ENCODE measurements around the gene ZIC2. TPM values are rescaled to one million over a fixed set of nuclear protein-coding genes. Genes with fewer than 3 reads are reported as not detected.

ZIC2 gene
- total RNA-seq, 4 donors from 2014 or later: not detected

DNA sequence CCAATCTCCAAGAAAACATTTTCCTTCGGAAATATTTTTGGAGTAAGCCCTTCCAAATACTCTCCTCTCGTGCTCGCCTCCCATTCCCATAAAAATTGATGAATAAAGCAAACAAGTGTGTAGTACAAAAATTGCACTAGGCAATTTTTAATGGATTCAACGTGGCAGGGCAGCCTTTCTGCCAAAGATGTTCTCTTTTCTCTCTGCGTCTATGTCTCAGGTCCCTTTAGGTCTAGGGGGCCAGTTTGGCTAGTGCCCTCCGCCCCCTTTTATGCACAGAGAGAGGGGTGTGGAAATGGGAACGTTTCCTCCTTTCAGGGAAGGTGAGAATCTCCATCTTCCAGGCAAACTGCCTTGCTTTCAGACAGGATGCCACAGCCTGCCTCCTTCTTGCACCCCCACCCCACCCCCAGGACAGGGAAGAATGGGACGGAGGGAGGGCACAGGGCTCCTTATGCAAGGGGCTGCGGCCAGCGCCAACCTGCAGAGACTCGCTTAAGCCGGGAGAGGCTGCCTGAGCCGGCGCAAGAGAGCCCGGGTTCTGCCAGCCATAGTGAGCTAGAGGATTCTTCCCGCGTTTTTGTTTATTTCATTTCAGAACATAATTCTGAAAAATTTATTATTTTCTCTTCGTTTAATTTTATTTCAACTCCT, 2.7 kb upstream of the ZIC2 start:
- peak in 1 of 2 donors; percentile 50 for DNase-seq (ENCODE audit: low spot score in 2 of 2)
- Histone ChIP-seq H3K9me3 (no peaks in the 10 kb centered on the region), H3K4me1 (peaks cover 51% of the 10 kb centered on the region), H3K27ac (no peak overlapping the region), H3K4me3 (no peak overlapping the region), H3K27me3 (peaks cover 100% of the 10 kb centered on the region), H3K36me3 (no peaks in the 10 kb centered on the region)
- TF ChIP-seq POLR2AphosphoS5 (IDR thresholded peaks at IDR 0.05) (no peak), POLR2A (IDR thresholded peaks at IDR 0.05) (no peak), EP300 (IDR thresholded peaks at IDR 0.05) (no peak)
- TF ChIP-seq, protein P1, sequence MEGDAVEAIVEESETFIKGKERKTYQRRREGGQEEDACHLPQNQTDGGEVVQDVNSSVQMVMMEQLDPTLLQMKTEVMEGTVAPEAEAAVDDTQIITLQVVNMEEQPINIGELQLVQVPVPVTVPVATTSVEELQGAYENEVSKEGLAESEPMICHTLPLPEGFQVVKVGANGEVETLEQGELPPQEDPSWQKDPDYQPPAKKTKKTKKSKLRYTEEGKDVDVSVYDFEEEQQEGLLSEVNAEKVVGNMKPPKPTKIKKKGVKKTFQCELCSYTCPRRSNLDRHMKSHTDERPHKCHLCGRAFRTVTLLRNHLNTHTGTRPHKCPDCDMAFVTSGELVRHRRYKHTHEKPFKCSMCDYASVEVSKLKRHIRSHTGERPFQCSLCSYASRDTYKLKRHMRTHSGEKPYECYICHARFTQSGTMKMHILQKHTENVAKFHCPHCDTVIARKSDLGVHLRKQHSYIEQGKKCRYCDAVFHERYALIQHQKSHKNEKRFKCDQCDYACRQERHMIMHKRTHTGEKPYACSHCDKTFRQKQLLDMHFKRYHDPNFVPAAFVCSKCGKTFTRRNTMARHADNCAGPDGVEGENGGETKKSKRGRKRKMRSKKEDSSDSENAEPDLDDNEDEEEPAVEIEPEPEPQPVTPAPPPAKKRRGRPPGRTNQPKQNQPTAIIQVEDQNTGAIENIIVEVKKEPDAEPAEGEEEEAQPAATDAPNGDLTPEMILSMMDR (IDR thresholded peaks at IDR 0.05): no peak
- WGBS: 5% methylated on average over 18 of the region's 18 CpGs

GRCh38 chr13:99979453-99980200, 2.0 kb upstream of the ZIC2 start:
- WGBS: 5% methylated on average over 44 of the region's 59 CpGs
- H3K27me3 ChIP-seq: peaks cover 100% of the 10 kb centered on the region
- H3K9me3 ChIP-seq: no peaks in the 10 kb centered on the region
- no peaks in the 10 kb centered on the region for H3K36me3 ChIP-seq
- TF ChIP-seq POLR2A (IDR thresholded peaks at IDR 0.05): no peak
- H3K4me3 ChIP-seq: peak overlapping the region; percentile 61
- no peak overlapping the region for H3K27ac ChIP-seq
- DNase-seq (ENCODE audit: low spot score in 2 of 2): peak; percentile 61 to 75
- peaks cover 53% of the 10 kb centered on the region for H3K4me1 ChIP-seq

DNA sequence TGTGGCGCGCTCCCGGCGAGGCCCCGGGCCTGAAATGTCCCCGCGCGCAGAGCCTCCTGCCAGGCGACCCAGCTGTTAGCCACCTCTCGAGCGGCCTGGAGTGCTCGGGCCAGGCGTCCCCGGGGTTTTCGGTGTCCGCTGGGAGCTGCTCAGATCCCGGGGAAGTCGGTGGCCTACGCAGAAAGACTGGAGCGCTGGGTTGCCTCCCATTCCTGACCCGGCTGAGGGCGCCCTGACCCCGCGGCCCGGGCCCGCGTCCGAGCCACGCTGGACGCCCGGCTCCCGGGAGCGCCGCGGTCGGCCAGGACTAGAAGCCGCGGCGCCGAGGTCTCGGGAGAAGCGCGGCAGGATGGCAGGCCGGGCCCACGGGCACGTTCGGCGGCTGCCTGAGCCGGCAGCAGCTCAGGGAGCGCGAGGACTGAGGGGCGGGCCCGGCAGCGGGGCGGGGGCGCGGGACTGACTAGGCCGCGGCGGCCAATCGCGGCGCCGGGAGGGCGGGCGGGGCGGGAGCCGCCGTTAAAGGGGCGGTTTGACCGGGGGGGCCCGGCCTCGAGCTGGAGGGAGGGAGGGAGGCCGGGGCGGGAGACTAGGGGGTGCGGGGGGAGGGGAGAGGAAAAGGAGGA, 1.3 kb upstream of the ZIC2 start:
- Histone ChIP-seq H3K4me3 (peak overlapping the region; percentile 61), H3K27me3 (peaks cover 100% of the 10 kb centered on the region), H3K27ac (no peak overlapping the region), H3K36me3 (no peaks in the 10 kb centered on the region), H3K4me1 (peaks cover 59% of the 10 kb centered on the region), H3K9me3 (no peaks in the 10 kb centered on the region)
- TF ChIP-seq POLR2A (IDR thresholded peaks at IDR 0.05): no peak
- TF ChIP-seq POLR2AphosphoS5 (IDR thresholded peaks at IDR 0.05): no peak
- TF ChIP-seq, protein P1 (IDR thresholded peaks at IDR 0.05): no peak
- TF ChIP-seq EP300 (IDR thresholded peaks at IDR 0.05): no peak
- under 1% methylated on average over 20 of the region's 76 CpGs for WGBS
- peak; percentile 65 to 77 for DNase-seq (ENCODE audit: low spot score in 2 of 2)

DNA sequence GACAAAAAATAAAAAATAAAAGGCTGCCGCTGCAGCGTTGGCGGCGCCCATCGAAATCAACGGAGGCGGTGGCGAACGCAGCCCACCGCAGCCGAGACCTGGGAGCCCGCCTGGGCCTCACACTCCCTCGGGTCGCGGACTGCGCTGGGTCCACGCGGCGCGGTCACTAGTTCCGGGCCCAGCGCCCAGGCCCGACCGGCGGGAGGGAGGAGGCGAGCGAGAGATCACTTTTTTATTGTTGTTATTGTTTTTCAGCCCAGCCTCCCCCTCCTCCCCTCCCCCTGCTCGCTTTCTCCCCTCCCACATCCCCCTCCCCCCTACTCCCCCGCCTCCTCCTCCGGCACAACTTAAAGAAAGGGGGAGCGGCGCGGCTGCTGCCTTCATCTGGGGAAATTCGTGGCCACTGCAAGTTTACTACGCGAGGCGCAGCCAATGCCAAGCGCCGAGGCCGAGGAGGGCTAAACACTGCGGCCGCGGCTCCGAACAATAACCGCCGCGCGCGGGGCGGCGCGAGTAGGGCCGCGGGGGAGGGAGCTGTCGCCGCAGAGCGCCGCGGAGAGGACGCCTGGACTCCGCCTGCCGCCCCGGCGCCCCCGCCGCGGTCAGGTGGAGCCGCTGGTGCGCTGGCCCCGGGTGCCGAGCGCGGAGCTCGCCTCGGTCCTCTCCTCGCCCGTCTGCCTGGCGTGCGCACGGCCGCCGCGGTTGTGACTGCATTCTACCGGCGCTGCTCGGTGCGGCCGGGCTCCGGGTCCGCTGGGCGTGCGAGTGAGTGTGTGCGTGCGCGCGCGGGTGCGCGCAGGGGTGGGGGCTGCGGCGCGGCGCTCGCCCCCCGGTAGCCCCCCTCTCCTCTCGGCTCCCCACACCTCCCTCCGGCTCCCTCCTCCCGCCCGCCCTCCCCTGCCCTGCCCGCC, 505 bp upstream of the ZIC2 start:
- peaks cover 59% of the 10 kb centered on the region for H3K4me1 ChIP-seq
- peaks cover 100% of the 10 kb centered on the region for H3K27me3 ChIP-seq
- peak overlapping the region; percentile 61 for H3K4me3 ChIP-seq
- no peak for TF ChIP-seq POLR2AphosphoS5 (IDR thresholded peaks at IDR 0.05)
- TF ChIP-seq, protein P1 (IDR thresholded peaks at IDR 0.05): no peak
- TF ChIP-seq EP300 (IDR thresholded peaks at IDR 0.05): no peak
- TF ChIP-seq POLR2A (IDR thresholded peaks at IDR 0.05): no peak
- no peaks in the 10 kb centered on the region for H3K36me3 ChIP-seq
- peak in 1 of 2 donors; percentile 70 for DNase-seq (ENCODE audit: low spot score in 2 of 2)
- no peak overlapping the region for H3K27ac ChIP-seq
- 7% methylated on average over 32 of the region's 110 CpGs for WGBS
- H3K9me3 ChIP-seq: no peaks in the 10 kb centered on the region

DNA sequence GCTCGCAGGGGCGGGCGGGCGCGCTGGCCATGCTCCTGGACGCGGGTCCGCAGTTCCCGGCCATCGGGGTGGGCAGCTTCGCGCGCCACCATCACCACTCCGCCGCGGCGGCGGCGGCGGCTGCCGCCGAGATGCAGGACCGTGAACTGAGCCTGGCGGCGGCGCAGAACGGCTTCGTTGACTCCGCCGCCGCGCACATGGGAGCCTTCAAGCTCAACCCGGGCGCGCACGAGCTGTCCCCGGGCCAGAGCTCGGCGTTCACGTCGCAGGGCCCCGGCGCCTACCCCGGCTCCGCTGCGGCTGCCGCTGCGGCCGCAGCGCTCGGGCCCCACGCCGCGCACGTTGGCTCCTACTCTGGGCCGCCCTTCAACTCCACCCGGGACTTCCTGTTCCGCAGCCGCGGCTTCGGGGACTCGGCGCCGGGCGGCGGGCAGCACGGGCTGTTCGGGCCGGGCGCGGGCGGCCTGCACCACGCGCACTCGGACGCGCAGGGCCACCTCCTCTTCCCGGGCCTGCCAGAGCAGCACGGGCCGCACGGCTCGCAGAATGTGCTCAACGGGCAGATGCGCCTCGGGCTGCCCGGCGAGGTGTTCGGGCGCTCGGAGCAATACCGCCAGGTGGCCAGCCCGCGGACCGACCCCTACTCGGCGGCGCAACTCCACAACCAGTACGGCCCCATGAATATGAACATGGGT, 599 bp downstream of the ZIC2 start:
- WGBS: 4% methylated on average over 22 of the region's 98 CpGs
- DNase-seq (ENCODE audit: low spot score in 2 of 2): peak in 1 of 2 donors; percentile 70
- H3K4me1 ChIP-seq: peaks cover 59% of the 10 kb centered on the region

More for the DNA sequence above, 599 bp downstream of the ZIC2 start:
- H3K9me3 ChIP-seq: no peaks in the 10 kb centered on the region
- H3K27ac ChIP-seq: no peak overlapping the region
- H3K36me3 ChIP-seq: no peaks in the 10 kb centered on the region
- peaks cover 100% of the 10 kb centered on the region for H3K27me3 ChIP-seq
- H3K4me3 ChIP-seq: peak overlapping the region; percentile 61
- TF ChIP-seq POLR2A (IDR thresholded peaks at IDR 0.05) (no peak), EP300 (IDR thresholded peaks at IDR 0.05) (no peak), POLR2AphosphoS5 (IDR thresholded peaks at IDR 0.05) (no peak)
- TF ChIP-seq, protein P1 (IDR thresholded peaks at IDR 0.05): no peak
